ENCODE results near the gene CRYBB3.

Gene CRYBB3

DNA sequence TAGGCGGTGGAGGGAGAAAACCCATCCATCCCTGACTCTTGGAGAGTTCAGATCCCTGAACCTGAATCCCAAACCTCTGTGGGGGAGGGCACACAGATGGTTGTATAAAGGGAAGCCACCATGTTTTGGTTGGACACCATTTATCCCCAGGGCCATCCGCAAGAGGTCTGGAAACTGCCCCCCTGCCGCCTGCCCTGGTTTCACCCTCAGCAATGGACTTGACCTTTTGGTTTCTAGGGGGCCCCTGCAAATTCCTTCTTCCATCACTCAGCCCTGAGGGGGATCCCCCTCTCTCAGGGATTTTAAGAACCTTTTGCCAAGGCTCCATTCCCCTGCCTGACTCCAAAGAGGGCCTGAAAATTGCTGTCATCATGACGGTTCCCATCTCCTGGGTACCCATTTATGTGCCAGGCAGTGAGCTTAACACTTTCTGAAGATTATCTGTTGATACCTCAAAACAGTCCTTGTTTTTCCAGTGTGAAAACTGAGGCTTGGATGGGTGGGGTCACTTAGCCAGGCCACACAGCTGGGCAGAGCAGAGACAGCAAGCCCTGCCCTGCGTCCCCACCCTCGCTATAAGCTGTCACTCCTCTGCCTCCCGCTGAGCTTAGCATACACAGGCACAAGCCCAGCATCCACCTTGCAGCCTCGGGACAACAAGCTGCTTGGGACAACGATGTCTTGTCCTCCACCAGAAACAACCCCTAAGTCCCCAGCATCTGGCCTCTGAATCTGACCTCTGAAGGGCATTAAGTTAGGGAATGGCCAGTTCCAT is 33.2 kb upstream of the CRYBB3 start:
- H3K27ac ChIP-seq: no peak overlapping the region
- TF ChIP-seq, protein P1, sequence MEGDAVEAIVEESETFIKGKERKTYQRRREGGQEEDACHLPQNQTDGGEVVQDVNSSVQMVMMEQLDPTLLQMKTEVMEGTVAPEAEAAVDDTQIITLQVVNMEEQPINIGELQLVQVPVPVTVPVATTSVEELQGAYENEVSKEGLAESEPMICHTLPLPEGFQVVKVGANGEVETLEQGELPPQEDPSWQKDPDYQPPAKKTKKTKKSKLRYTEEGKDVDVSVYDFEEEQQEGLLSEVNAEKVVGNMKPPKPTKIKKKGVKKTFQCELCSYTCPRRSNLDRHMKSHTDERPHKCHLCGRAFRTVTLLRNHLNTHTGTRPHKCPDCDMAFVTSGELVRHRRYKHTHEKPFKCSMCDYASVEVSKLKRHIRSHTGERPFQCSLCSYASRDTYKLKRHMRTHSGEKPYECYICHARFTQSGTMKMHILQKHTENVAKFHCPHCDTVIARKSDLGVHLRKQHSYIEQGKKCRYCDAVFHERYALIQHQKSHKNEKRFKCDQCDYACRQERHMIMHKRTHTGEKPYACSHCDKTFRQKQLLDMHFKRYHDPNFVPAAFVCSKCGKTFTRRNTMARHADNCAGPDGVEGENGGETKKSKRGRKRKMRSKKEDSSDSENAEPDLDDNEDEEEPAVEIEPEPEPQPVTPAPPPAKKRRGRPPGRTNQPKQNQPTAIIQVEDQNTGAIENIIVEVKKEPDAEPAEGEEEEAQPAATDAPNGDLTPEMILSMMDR (IDR thresholded peaks at IDR 0.05): no peak
- H3K27me3 ChIP-seq: no peaks in the 10 kb centered on the region
- no peak overlapping the region for H3K4me3 ChIP-seq (ENCODE audit: low read depth in 1 of 2, low read length in 1 of 2)
- H3K9me3 ChIP-seq: no peaks in the 10 kb centered on the region
- H3K36me3 ChIP-seq: no peaks in the 10 kb centered on the region
- H3K4me1 ChIP-seq (ENCODE audit: control insufficient read depth in 1 of 2, insufficient read depth in 1 of 2, low read depth in 1 of 2, low read length in 1 of 2): no peaks in the 10 kb centered on the region

DNA sequence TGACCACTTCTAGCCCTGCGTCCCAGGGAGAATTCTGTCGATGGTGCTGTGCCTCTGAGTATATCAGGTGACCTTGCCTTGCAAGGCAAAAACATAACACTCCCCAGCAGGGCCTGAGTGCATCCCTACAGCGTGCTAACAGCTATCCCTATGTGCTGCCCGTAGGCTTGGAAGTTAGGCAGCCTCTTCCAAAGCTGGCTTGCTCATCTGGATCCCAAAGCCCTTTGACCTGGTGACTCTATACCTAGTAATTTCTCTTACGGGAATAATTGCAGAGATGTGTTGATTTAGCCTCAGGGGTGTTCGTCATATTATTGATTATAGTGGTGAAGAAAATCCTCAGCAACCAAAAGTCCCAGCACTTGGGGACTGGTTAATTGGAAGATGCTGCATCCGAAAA is 32.6 kb upstream of the CRYBB3 start:
- Histone ChIP-seq H3K27me3 (no peaks in the 10 kb centered on the region), H3K9me3 (no peaks in the 10 kb centered on the region), H3K4me1 (ENCODE audit: control insufficient read depth in 1 of 2, insufficient read depth in 1 of 2, low read depth in 1 of 2, low read length in 1 of 2) (no peaks in the 10 kb centered on the region), H3K4me3 (ENCODE audit: low read depth in 1 of 2, low read length in 1 of 2) (no peak overlapping the region), H3K27ac (no peak overlapping the region), H3K36me3 (no peaks in the 10 kb centered on the region)
- TF ChIP-seq, protein P1 (IDR thresholded peaks at IDR 0.05): no peak

DNA sequence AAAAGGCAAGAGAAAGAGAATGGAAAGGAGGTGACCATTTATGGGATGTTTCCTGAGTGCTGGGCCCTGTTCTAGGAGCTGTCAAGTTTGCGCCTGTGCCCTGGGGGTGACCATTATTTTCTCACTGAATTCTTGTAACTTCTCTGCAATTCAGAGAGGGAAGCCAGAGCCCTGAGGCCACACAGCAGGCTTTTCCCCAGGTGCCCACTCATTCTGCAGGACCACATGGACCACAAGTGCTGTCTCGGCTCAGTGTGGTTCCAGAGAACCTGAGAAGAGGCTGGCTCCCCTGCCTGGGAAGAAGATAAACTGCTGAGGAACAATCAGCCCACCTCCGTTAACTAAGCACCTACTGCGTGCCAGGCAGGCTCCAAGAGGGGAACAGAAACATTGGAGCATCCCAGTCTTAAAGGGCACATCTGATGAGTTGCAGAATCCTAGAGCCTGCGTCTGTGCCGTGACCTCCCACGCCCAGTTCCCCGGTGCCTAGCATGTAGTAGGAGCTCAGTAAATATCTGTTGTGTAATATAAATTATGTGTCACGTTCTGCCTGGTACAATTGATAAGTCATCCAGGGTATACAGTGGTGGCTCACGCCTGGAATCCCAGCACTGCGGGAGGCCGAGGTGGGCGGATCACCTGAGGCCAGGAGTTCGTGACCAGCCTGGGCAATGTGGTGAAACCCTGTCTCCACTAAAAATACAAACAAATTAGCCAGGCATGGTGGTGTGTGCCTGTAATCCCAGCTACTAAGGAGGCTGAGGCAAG is 31.6 kb upstream of the CRYBB3 start:
- H3K27me3 ChIP-seq: no peaks in the 10 kb centered on the region
- TF ChIP-seq, protein P1 (IDR thresholded peaks at IDR 0.05): no peak
- no peaks in the 10 kb centered on the region for H3K9me3 ChIP-seq
- H3K4me3 ChIP-seq (ENCODE audit: low read depth in 1 of 2, low read length in 1 of 2): no peak overlapping the region
- H3K27ac ChIP-seq: no peak overlapping the region
- H3K4me1 ChIP-seq (ENCODE audit: control insufficient read depth in 1 of 2, insufficient read depth in 1 of 2, low read depth in 1 of 2, low read length in 1 of 2): no peaks in the 10 kb centered on the region
- no peaks in the 10 kb centered on the region for H3K36me3 ChIP-seq

DNA sequence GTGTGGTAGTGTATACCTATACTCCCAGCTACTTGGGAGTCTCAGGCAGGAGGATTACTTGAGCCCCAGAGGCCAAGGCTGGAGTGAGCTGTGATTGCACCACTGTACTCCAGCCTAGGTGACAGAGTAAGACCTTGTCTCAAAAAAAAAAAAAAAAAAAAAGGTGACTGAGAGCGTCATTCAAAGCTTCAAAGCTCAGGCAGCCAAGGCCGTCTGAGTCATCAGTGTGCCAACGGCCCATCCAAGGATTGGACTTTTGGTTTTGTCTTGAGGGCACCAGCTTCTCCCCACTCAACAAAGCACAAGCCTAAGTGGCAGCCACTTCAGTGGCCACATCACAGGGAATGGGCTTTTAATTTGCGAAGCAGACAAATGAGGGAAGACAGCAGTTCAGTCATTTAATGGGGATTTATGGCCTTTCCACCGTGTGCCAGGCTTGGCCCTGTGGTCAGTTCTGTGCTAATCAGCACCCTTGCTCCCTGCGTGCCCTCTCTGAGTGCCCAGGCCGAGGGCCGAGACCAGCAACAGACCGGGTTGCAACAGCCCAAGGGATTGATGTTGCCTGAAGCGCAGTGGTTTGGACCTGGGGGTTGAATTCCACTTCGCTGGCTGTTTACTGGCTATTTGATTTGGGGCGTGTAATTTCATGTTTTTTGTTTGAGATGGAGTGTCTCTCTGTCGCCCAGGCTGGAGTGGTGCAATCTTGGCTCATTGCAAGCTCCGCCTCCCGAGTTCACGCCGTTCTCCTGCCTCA is 30.2 kb upstream of the CRYBB3 start:
- TF ChIP-seq, protein P1 (IDR thresholded peaks at IDR 0.05): no peak
- H3K9me3 ChIP-seq: no peaks in the 10 kb centered on the region
- H3K4me1 ChIP-seq (ENCODE audit: control insufficient read depth in 1 of 2, insufficient read depth in 1 of 2, low read depth in 1 of 2, low read length in 1 of 2): no peaks in the 10 kb centered on the region
- H3K4me3 ChIP-seq (ENCODE audit: low read depth in 1 of 2, low read length in 1 of 2): no peak overlapping the region
- H3K27me3 ChIP-seq: no peaks in the 10 kb centered on the region
- no peak overlapping the region for H3K27ac ChIP-seq
- H3K36me3 ChIP-seq: no peaks in the 10 kb centered on the region

DNA sequence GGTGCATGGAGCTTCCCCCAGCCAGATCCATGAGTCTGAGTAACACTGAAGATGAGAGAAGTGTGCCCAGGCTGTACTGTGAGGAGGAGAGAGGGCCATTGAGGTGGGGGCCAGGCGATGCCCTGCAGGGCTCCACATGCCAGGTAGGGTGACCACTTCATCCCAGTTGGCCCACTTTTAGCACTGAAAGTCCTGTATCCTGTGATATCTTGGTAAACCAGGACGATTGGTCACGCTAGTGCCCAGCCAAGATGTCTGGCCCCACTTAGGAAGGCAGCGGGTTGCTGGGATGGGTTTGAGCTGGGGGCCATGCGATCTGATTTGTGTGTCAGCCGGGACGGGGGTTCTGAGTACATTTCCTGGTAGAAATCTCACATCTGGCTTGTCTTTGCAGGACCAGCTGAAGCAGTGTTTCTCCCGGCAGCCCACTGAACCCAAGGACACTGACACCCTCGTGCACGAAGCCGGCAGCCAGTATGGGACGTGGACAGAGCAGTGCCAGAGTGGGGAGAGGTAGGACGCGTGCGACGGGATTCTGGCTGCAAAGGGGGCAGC is 29.2 kb upstream of the CRYBB3 start:
- no peak overlapping the region for H3K27ac ChIP-seq
- H3K4me3 ChIP-seq (ENCODE audit: low read depth in 1 of 2, low read length in 1 of 2): no peak overlapping the region
- no peaks in the 10 kb centered on the region for H3K4me1 ChIP-seq (ENCODE audit: control insufficient read depth in 1 of 2, insufficient read depth in 1 of 2, low read depth in 1 of 2, low read length in 1 of 2)
- H3K36me3 ChIP-seq: no peaks in the 10 kb centered on the region
- H3K9me3 ChIP-seq: no peaks in the 10 kb centered on the region
- no peaks in the 10 kb centered on the region for H3K27me3 ChIP-seq
- TF ChIP-seq, protein P1 (IDR thresholded peaks at IDR 0.05): no peak

Measured in neutrophil (primary cell).